GM21825 (cell line): ENCODE measurements around the gene ADGRD1.

Experiments
- ATAC-seq: cut with Tn5 transposase; IDR thresholded peaks from one replicate; pipeline ENCODE4 v1.9.1; 2021; ENCODE audit warnings: mild to moderate bottlenecking, moderate library complexity; ENCODE audit not compliant: unreplicated experiment

ADGRD1 gene

DNA sequence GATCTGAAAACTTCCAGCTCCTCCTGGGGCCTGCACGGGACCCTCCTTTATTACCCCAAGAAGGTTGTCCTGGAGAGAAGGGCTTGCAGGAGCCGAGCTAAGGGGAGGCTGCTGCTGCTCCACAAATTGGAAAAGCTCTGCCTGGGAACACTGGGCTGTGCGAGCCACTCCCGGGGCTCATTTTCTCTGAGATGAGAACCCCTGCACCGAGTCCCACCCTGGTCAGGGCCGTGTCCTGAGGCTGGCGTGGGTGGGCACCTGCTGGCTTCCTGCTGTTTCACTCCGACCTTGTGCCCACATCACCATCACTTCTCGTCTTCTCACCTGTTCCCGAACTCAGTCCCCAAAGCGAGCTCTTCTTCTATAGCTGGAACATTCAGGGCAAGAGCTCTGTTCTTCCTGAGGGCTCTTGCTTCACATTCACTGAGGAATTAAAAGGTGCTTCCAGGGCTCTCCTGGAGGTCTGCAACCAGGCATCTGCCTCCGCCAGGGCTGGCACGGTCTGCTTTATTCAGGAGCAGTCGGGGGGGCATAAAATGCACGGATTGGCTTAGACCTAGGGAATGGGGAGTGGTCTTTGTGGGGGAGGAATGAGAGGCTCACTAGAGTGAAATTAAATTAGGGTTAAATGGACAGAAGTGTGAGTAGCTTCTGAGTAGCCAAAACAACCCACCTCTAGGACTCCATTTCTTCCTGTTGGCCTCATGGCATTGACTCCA lies 98.5 kb downstream of the ADGRD1 start:
- ATAC-seq: no peak

DNA sequence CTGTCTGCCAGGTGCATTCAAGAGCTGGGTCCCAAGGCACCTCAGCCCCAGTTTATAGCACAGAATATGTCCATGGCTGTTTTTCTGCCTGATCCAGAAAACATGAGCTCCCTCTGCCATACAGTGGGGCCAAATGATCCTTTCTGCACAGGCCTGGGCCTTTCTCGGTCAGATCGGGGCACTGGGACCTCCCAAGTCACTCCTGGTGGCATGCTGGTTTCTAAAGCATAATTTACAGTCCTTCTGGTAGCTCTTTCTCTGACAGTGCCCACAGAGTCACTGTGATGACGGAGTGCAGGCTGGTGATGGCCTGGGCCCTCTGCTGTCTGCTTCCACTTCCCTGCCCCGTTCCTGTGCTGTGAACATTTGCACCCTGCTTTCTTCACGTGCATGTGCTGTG lies 99.2 kb downstream of the ADGRD1 start:
- no peak for ATAC-seq

DNA sequence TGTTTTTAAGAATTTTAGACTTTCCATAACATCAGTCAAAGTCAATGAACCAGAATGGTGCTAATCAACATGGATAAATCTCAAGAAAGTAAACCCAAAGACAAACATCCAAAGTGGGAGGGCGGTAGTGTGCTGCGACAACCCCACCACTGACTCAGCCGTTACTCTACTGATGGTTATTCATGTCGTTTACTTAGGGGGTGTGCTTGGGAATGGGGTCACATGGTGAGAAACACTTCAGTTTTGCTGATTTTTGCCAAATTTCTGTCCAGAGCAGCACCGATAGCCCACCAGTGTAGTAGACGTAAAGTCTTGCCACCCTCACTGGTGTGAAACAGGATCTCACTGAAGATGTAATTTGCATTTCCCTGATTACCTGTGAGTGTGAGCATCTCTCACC lies 99.9 kb downstream of the ADGRD1 start:
- no peak for ATAC-seq

DNA sequence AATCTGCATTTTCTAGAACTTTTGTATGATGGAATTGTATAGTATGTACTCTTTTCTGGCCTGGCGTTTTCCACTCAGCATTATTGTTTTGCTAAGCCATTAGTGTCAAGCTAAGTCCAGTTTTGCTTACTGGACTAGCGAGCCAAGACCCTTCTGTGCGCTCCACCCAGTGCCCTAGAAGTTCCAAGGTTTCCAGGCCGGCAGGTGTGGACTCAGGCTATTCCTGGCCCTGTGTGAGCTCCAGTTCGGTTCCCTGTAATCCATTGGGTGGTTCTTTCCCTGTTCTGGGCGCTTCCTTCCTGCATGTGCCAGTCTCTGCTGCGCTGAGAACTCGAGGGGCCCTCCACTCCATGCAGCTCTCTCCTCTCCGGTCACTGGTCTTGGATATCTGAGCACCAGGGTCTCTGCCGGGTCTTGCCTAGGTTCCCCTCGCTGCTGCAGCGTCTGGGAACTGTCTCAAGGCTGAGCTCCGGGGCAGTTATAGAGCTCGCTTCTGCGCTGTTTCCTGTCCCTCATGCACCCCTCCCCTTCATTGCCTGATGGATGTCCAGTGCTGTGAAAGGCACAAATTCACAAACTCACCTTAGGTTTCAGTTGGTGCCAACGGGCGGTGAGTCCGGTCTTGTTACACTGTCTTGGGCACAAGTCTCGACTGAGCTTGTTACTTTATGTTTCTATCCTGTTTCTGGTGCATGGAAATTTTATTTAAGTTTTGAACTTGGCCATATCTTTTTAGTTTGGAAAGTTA lies 100.8 kb downstream of the ADGRD1 start:
- no peak for ATAC-seq

DNA sequence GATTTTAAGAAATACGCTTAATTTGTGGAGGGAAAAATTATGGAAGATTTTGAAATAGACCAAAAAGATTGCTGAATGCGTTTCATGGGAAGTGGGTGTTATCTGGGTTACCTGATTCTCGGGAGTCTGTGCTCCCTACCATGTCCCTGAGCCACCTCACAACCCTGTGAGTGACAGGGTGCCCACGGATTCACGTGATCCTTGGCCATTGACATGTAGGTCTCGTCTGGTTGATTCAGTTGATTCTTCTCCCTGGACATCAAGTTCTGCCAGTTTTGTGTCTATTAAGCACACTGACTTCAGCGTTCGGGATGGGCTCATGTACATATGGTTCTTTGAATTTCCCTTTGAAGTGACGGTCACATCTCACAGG lies 101.4 kb downstream of the ADGRD1 start:
- no peak for ATAC-seq

DNA sequence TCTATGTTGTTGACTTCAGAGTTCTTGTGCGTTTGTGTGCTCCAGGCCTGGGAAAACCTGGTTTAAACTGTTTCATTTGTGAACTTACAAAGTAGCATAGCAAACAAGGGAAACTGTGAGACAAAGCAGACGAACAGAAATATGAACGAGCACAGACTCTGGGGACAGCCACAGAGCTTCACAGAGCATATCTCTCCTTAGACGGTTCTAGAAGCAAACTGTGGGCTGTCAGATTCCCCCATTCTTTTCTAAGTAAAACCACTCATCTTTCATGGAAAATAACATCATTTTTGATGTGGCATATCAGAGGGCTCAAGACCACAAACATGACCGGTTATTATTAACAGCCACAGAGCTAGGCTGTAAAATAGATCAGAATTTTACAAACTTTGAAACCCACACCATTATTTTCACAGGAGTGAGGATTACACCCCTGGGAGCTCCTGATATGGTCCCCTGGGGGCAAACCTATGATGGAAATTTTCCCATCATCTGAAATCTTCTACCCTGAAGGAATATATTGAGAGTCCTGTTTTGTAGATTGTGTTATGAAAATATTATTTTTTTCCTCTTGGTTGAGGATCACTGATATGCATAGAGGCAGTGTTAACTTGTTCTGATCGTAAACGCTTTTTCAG lies 102.0 kb downstream of the ADGRD1 start:
- no peak for ATAC-seq

DNA sequence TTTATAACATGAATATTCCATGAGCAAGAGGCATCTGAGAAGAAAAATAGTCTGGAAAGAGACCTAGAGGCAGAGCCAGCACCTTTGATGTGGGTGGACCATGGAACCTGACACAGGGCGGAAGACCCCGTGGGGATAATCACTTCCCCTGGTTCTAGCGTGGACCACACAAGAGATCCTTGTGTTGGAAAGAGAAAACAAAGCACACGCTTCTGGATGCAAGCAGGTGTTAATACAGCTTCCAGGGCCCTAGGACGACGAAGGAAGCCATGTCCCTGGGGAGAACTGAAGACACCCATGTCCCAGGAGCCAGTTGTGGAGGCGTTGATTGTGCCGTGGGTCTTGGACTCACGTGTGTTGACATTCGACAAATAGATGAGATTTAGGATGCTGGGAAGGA lies 102.9 kb downstream of the ADGRD1 start:
- ATAC-seq: no peak

DNA sequence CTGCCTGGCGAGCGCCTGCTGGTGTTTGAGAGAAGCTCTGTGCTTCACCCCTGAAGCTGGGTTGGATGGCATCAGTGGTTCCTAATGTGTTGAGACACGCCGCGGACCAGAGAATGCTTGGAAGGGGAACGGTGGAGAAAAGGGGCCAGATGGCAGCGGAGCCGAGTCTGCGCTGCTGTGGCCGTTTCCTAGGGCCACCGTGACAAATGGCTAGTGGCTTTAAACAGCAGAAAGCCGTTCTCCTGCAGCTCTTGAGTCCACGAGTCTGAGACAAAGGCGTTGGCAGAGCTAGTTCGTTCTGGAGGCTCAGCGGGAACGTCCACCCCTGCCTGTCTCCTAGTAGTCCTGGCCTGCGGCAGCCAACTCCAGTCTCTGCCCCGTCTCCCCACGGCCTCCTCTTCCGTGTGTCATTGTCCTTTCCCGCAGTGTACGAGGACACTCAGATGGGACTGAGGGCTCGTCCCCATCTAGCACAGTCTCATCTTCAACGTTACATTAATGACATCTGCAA lies 103.6 kb downstream of the ADGRD1 start:
- no peak for ATAC-seq

DNA sequence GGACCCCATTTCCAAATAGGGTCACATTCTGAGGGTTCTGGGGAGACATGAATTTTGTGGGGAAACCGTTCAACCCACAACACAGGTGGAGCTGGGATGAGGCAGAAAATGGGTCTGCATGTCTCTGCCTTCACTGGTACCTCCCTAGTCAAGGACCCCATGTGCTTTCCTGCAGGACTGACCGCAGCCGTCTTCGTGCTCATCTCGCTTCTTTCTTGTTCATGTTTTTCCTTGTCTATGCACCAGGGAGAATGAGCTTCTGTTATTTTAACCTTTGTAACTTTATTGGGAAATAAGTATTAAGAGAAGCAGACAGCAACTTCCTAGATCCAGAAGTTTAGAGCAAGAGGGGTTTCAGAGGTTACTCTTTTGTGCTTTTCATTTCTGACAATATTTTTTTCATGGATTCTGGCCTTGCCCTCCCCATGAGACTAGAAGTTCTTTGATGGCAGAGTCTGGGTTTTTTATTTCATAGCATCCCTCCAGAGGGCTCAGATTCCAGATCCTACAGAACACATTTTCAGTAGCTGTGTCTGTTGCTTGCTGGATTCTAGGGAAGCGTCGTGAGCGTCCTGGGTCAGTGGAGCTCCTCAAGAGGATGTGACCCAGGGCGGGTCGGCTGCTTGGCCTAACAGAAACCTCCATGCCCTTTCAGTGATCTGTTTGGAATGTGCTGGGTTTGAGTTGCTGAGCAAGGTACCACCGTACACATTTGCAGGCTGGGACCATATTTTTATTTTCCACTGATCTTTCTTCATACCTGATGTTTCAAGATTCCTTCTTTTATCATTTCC lies 104.2 kb downstream of the ADGRD1 start:
- ATAC-seq: no peak

DNA sequence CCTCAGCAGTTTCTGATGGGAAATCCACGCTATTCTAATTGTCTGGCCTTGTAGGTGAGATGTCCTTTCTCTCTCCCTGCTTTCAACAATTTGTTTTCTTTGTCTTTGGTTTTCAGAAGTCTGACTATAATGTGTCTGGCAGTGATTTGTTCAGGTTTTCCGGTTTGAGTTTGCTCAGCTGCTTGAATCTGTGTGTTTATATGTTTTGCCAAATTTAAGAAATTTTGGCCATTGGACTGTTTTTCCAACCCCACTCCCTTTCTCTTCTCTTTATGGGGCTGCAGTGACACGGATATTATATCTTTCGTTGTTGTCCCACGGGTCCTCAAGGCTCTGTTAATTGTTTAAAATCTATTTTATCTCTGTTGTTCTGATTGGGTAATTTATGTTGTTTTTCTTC lies 105.0 kb downstream of the ADGRD1 start:
- ATAC-seq: no peak

DNA sequence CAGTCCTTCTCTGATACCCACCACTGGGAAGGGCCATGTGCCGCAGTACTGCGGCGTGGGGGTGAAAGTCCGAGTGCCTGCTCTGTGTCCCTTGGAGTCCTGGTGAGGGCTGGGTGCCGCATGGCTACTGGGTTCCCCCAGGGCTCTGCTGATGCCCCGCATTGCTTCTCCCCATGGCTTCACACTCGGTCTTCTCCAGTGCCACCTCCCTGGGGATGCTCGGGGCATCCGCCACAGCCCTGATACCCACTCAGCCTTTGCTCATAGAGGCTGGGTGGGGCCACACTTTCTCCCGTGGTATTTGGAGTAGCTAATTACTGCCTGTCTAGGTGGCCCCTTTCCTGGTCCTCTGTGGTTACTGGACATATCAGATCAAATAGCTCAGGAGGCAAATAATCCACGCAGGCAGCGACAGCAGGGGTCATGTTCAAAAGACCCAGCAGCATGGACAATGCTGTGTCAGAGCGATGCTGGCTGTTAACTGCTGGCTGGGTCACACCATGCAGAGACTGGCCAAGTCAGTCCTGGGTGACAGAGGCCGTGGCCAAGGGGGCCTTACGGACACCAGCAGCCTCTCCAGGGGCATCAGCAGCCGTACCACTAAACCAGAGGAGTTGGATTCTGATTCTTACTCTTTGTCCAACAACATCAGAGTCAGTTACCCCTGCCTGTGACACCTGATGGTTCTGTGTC lies 106.5 kb downstream of the ADGRD1 start:
- no peak for ATAC-seq

DNA sequence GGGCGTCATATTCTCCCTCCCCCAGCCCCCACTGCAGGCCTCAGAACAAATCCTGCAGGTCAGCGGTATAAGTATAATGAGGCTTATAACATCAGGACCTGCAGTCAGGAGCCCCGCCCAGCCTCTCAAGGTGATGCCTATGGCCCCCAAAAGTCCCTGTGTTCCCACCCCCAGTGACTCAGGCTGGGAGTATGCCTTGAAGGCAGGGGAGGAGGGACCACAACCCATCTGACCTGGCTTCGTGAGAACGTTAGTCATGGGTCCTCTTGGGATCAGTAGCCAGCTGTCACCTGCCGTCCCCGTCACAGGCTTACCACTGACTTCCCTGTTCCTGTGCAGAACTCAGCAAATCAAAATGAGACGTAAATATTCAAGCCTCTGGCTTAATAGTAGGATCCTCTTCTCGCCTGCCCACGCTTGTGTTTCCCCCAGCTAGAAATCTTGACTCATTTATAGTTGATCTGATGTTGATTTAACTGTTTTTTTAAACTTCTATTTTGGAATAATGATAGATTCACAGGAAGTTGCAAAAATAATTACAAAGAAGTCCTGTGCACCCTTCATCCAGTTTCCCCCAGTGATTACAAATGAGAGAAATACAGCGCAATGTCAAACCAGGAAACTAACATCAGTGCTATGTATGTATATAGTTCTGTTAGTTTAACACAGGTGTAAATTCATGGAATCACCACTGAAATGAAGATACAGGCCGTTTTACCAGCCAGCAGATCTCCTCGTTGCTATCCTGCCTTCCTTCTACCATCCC lies 107.5 kb downstream of the ADGRD1 start:
- no peak for ATAC-seq

DNA sequence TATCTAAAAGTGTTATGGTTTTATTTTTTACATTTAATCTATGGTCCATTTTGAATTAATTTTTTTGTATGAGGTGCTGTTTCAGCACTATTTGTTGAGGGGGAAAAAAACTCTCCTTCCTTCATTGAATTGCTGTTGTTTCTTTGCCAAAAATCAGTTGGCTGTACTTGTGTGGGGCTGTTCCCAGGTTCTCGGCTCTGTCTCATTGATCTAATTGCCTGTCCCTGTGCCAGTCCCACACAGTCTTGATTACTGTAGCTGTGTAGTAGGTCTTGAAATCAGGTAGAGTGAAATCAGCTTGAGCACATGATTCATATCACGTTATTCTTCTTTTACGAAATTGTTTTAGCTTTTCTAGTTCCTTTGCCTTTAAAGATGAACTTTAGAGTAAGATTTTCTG lies 109.7 kb downstream of the ADGRD1 start:
- no peak for ATAC-seq

DNA sequence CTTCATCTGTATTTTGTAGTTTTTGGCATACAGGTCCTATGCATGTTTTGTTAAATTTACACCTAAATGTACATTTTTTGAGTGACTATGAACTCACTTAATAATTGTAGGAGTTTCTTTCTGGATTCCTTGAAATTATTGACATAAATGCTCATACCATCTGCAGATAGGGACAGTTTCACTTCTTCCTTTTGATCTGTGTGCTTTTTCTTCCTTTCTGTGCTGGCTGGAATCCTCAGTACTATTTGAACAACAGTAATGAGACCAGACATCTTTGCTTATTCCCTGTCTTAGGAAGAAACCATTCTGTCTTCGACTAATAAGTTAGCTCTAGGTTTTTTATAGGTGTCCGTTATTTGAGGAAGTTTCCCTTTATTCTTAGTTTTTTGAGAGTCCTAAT lies 110.3 kb downstream of the ADGRD1 start:
- no peak for ATAC-seq

DNA sequence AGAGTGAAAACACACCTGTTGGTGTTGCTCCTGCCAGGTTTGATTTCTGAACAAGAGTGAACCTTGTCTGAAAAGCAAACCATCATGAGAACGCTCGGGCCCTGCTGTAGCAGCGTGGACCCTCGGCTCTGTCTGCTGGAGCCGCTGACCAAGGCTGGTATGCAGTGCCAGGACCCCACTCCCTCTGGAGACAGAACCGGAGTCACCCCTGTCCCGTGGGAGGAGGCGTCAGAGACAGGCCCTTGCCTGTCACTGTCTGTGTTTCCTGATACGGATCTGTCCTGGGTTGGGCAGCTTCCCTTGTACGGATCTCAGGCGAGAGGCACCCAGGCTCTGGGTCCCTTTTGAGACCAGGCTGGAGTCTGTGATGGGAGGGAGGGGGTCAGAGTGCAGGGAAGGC lies 111.6 kb downstream of the ADGRD1 start:
- no peak for ATAC-seq

DNA sequence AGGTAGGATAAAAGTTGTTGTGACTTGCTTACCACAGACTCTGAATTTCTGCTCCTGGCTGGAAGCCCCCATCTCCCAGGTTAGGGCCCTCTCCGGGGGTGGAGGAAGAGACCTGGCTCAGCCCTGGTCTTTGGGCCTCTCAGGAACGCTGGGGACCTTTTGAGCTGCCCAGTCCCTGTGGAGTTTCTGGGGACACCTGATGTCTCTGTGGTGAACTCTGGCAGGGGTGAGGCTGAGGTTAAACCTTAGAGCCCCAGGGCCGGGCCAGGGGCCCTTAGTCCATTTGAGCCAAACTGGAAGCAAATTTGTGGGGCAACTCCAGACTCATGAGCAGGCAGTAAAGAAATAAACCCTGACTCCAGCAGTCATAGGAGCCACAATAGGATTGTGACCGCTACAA lies 112.1 kb downstream of the ADGRD1 start:
- ATAC-seq: no peak

DNA sequence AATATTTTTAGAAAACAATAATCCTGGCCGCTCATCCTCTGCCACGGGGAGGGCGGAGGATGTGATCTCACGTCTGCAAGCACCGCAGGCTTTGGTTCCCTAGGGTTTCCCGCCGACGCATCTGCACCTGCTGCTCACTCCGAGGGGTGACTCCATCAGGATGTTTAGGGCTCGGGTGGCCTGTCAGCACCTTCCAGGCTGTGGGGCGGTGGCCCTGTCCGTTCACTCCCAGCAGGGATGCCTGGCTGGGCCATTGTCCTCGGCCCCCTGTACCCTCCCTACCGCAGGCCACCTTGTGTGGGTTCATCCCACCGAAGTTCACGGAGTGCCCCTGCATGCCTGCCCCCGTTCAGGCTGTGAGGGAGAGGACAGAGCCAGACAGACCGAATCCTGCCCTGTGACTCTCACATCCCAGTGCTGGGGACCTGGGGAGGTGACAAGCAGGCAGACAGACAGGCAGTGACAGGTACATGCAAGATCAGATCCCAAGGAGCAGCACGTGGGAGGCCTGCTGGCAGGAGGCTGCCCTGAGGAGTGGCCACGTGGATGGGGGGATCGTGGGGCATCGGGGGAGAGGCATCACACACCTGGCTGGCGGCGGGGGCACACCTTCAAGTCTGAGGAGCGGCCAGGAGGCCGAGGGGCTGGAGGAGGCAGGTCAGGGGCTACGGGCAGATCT lies 112.6 kb downstream of the ADGRD1 start:
- no peak for ATAC-seq

DNA sequence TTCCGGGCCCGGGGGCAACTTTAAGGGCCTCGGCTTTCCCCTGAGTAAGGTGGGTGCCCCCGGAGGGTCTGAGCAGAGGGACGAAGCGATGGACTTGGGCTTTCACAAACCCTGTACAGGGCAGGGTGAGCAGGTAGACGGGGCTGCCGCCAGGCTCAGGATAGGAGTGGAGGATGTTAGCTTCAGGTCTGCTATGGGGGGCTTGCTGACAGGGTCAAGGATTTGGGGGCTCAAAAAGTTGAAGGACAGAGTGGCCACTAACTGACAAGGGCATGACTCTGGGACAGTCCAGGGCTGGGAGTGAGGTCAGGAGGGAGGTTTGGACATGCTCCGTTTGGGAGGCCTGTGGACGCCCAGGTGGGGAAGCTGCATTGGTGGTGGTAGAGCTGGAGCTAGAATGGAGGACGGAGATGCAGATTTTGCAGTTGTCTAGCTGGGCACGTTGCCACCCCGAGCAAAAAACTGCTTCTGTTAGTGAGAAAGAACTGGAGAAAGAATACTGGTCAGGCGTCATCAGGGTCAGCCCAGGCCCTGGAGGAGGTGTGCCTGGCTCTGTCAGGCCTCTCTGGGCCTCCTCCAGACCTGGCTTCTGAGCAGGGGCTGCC lies 113.3 kb downstream of the ADGRD1 start:
- ATAC-seq: no peak
